Muscle of arm (tissue), 12 donors: ENCODE data around the gene MYLK. TPM values are rescaled to one million over a fixed set of nuclear protein-coding genes. Genes with fewer than 3 reads are reported as not detected.

Source experiments
- DNase-seq: peaks from one replicate; pipeline ENCODE4 v3.0.0-alpha.2; 2013
- polyA plus RNA-seq, 12 donors: library from polyadenylated mRNA; unstranded; fragments of 120-200 nt; gene quantifications; one replicate each; pipeline ENCODE4 v1.2.1, GENCODE V29; 2013; ENCODE audit not compliant: insufficient read length in 12 of 12

The MYLK gene
- polyA plus RNA-seq, 12 donors: 15.4 to 109 (median 22.5) TPM; not detected in 1

DNA sequence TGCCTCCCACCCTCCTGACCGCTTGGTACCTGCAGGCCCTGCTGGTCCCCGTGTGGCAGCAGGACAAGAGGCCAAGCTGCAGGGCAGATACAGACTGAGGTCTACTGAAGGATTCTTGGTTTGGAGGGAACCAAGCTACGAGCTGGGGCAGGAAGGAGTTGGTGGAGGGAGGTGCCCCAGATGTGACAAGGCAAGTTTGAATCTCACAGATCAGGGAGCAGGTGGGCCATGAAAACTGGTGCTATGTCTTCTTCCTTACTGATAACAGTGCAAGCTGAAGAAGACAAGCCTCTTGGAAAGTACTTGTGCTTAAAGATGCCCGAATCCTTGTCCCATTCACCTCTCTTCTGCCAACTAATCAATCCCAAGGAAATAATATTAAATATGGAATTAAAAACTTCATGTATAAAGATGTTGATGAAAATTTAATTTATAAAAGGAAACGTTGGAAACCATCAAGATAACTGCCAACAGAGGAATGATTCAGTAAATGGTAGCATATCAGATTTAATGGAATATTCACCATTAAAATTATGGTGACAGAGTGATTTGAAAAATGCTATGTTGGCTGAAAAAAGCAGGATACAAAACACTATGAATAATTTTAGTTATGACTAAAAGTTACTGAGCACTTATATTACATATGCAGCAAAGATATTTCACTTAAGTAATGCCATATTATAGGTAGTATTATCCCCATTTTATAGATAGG lies 107.9 kb downstream of the MYLK start:
- DNase-seq: no peak

DNA sequence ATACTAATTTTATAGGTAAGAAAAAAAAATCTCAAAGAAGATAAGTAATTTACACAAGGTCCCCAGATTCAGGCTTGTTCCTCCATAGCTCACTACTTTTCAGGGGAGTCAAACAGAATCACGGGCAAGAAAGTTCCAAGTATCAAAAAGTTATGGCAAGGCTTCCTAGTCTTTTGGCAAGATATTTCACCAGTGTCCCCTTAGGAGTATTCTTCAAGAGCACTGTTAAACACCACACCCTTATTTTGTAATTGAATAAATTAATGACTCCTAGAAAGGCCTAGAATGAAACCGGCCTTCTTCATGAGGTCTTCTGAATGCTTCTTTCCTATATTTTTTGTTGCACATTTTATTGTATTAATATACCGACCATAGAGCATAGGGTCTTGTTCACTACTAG lies 109.7 kb downstream of the MYLK start:
- DNase-seq: no peak

DNA sequence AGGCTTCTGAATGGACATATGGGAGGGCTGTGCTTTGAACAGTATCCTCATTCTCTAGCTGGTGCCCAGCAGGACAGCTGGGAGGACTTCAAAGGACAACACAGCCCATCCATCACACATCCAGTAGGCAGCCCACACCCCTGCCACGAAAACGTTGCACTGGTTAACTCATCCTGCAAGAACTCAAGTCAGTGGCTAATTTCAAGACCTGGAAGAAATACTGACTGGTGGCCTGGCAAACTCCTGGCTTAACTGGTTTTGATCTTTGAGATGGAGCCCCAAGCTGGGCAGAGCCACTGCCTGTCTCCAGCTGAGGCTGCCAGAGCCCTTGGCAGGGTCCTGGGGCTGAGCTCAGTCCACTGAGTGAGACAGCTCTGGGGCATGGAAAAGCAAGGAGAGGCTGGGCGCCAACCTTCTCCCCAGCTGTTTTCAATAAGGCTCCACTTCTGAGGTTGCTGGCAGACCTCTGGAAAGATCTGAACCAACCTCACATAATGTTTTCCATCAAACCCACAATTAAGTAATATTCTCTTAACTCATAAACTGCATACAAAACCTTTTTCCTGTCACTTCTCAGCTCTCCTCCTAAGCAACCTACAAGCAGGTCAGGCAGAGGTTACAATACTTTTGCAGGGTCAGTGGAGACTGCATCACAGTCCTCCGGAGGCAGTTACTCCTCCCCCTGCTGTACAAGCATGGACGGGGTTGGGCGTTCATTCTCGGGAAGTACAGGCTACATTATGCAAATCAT lies 110.3 kb downstream of the MYLK start:
- DNase-seq: peak; percentile 60

DNA sequence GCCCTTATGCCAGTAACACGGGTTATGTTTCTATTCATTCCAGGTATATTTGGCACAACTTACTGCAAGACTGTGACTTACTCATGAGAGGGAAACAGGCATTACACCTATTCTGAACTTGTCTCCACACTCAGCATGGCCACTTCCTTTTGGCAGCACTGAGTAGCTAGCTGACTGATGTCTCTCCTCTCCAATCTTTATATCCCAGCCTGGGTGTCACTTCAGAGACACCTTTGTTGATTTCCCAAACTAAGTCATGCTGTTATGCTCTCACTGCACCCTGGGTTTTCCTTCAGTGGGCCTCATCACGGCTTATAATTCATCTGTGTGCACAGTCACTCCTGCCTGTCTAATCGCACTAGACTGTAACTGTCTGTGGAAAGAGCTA lies 114.8 kb downstream of the MYLK start:
- DNase-seq: no peak

DNA sequence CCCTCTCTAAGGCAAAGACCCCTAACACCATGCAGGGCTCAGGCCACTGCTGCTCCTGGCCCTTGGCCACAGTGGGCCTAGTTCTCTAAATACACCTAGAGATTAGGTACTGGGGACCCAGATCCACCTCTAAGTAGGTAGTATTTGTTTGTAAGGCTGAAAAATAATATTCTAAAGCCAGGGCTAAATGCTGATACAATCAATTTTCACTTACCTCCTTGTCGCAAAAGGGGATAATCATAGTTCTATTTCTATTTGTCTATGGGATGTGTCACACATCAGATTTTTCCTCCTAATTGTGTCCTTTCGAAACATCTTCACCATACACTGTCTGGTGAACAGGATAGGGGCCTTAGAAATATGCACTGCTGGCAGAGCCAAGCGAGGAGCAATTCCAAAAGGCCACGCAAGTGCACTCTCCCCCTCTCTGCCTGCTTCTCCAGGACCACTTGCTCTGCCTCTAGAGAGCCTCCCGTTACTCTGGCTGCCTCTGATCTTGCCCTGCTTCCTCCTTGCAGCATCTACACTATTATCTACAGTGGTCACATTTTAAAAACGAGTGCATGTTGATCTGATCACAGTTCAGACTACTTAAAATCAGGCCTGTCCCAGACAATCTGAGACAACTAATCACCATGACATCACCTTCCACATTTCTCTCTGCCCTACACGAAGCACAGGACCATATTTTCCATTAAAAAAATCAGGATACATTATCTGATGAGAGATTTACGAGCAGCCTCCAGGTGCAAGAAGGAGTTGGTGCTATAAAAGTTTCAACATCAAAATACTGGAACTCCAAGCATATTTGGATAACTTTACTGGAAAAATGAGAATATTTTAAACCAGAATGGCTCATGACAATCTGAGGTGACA lies 115.4 kb downstream of the MYLK start:
- DNase-seq: no peak

DNA sequence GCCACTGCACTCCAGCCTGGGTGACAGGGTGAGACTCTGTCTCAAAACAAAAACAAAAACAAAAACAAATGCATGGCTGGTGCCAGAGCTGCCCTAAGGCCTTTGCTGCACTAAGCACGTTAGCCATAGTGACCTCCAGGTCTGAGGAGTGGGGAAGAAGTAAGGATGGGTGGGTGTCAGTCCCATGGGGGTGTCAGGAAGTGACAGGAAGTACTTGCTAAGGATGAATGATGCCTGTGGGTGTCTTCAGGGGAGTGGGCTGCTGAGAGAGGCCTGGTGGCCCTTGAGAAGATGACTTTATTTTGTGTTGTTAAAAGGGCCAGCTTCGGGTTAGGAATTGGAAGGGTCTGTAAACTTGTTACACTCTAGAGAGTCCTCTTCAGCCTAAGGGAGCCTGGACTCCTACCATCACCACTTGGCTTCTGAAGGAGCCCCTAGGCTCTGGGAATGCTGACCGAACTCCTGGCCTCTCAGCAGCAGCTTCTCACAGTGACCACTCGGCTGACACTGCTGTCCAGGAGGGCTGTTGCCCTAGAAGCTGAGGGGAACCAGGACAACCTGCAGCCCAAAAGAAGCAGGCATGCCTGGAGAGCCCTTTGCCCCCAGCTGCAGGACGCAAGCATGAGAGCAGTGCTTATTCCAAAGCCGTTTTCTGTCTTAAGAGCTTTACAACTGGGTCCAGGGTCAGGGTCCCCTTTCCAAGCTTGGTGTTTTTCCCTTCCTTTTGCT lies 116.4 kb downstream of the MYLK start:
- no peak for DNase-seq

DNA sequence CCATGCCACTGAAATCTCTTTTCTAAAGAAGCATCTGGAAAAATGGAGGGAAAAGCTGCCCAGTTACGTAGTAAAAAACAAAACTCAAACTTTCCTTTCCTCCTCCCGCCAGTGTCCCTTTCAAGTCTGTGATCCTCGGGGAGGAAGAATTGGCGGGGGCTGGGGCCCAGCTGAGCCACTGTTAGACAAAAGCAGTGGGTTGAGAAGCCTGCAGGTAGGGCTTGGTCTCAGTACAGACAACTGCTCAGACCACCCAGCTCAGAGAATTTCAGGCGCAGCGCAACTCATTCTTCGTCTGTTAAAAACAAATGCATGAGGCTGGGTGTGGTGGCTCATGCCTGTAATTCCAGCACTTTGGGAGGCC lies 117.1 kb downstream of the MYLK start:
- no peak for DNase-seq

DNA sequence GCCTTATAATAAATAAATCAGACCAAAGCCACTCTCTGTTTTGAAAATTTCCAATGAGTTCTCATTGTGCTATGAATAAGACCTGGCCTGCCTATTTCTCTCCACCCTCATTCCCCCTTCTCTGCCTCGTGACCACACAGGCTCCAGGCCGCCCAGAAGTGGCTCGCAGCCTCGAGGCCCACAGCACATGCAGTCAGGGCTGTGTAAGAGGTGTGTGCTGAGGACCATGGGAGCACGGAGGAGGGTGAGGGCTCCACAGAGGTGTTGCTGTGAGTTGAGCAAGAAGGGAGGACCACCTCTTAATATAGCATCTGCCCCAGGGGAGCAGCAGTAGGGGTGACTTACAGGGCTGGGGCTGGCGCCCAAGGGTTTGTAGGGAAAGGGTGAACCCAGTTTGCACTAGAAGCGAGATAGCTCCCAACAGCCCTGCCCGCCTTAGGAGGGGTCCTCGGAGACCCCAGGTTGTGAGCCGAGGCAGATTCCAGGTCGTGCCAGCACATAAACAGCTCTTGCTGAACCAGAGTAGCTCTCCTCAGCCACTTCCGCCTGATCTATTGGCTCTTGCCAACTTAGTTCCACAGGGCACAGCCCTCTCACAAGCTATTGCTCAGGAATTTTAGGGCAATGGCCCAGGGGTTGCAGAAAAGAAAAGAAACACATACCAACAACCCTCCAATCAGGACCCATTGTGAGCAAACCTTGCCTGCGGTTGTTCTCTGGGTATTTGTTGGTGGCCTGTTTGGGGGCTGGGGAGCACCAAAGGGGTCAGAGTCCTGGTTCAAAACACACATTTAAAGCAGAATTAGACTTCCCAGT lies 117.7 kb downstream of the MYLK start:
- no peak for DNase-seq

DNA sequence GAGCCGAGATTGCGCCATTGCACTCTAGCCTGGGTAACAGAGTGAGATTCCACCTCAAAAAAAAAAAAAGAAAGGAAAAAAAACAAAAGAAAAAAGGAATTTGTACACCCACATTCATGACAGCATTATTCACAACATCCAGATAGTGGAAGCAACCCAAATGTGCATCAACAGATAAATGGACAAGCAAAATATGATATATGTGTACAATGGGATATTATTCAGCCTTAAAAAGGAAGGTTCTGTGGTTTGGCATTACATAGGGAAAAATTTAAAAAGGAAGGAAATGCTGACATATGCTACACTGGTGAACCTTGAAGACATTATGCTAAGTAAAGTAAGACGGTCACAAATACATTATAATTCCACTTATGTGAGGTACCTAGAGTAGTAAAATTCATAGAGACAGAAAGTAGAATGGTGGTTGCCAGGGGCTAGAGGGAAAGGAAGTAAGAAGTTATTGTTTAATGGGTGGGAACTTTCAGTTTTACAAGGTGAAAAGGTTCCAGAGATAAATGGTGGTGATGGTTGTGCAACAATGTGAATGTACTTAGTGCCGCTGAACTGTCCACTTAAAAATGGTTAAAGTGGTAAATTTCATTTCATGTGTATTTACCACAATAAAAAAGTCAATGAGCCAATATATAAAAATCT lies 118.5 kb downstream of the MYLK start:
- DNase-seq: no peak

DNA sequence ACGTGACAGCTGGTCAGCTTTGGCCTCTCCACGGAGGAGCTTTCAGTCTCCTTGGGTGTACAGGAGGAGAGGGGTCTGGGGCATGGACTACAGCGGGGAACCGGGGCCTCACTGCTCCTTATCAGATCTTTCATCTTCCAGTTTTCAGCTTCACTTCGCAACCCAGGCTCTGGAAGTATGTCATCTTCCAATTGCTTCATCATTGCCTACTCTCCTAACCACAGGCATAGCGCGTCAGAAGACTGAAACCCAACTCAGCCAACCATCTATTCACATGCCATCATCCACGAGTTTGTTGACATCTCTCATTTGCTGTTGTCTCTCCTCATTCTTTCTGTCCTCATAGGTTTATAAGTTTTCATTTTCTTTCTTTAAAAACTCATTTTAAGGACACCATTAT lies 119.5 kb downstream of the MYLK start:
- DNase-seq: no peak

DNA sequence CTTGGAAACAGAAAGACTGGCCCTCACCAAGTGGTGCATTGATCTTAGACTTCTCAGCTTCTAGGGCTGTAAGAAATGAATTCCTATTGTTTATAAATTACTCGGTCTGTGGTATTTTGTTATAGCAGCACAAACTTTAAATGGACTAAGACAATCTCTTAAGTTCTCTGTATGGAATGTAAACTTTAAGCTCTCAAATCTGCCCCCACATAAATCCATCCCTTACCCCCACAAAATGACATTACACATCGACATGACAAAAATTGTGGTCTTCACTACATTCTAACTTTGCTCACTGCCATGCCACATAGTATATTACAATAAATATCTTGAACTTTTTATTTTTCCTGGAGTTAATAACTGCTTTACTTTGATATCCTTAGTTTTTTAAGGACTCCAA lies 121.3 kb downstream of the MYLK start:
- DNase-seq: no peak

DNA sequence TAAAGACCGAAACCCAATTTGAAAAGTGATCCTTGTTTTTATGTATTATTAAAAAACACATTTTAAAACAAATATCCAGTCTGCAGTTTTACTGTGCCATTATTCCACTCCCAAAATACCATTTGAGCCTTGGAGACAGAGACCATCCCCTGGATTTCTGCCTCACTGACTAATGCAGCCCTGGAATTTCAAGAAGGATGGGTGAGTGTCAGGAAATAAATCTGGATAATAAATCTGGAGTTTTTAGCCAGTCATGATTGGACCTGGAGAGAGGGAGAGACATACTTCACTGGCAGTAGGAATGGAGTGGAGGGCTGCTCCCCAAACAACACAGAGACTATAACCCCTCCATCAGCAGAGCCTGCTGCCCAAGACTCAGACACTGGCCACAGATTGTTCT lies 123.3 kb downstream of the MYLK start:
- no peak for DNase-seq

DNA sequence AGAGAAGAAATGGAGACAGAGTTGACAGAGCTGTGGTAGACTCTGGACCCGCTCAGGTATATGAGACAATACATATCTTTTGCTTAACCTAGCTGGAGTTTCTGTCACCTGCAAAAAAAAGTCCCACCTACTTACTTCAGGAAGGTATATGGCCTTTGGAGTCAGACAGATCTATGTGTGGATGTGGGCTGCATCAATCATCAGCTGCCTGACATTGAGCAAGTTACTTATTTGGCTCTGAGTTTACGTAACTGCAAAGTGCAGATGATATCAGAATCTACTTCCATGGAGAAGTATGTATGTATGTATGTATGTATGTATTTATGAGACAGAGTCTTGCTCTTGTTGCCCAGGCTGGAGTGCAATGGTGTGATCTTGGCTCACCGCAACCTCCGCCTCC lies 124.3 kb downstream of the MYLK start:
- DNase-seq: no peak

DNA sequence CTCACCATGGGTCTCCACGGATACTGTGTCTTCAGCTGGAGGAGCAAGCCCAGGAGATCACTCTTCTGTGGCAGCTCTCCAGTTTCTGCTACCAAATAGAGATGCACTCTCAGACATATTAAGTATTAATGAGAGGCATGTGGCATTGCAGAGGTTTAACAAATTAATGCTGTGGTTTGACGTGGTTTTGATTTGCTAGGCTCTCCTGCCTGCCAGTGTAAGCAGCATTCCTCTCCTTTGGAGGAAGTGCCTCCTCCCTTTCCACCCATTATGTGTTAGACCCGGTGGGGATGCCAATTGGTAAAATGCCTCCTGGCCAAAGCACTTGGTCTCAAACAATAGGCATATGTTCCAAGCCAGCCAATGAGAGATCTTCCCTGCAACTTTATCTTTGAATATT lies 124.8 kb downstream of the MYLK start:
- no peak for DNase-seq

DNA sequence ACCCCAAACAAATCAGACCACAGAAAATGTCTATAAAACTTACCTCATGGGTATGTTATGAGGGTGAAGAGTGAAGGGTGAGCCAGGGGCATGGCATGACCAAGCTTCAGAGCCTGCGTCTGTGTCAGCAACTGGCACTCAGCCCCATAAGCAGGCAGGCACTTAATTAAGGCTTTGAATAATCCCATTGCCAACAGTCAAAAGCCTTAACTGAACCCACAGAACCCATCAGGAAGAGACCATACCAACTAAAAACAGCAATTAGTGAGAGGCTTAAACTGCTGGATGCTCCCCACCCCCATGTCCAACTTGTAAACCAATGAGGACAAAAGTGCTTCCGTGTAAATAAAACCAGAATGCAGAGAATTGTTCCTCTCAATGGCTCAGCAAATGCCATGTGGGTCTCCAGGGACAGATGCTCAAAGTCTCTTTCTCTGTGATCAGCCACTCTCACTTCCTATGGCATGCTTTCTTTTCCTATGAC lies 126.0 kb downstream of the MYLK start:
- DNase-seq: peak; percentile 15

DNA sequence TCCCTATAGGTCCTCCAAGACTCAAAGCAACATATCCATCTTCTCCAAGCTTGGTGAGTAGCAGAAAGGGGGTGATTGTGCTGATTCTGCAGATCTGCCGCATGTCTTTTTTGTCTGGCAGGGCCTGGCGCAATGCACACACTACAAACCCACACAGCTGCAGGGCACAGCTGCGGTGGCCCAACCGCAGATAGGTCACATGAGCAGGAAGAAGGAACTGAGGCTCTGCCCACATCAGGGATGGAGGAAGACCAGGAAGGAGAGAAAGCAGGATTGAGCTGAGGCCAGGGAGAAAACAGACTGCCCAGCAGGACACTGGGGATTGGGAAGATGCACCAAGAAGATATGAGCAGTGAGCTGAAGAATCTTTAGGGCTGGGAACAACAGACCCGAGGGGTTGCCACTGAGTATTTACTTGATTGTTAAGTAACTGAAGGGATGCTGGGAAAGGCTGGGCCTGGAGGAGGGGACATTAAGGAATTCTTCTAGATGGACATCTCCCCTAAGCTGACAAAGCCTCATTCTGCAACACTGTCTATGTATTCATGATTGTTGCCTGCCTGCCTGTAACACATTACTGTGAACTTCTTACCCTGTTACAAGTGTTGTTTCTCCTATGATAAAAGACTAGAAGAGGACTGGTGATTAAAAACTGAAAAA lies 126.7 kb downstream of the MYLK start:
- peak; percentile 54 for DNase-seq

DNA sequence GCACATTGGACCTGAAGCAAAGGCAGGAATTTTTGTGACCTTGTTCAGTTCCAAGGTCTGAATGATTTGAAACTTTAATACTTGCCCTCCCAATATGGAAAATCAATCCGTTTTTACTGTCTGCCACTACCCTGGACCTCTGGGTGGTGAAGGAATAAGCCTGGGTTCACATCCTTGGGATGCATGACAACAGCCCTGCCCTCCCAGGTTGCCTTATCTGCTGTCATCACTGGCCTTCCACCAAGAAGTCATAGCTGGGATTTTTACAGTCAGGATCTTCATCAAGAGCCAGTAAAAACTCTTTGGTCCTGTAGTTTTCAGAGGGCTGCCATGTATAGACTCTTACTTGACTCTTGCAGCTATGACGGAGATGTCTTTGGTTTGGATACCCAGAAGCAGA lies 128.6 kb downstream of the MYLK start:
- DNase-seq: no peak

DNA sequence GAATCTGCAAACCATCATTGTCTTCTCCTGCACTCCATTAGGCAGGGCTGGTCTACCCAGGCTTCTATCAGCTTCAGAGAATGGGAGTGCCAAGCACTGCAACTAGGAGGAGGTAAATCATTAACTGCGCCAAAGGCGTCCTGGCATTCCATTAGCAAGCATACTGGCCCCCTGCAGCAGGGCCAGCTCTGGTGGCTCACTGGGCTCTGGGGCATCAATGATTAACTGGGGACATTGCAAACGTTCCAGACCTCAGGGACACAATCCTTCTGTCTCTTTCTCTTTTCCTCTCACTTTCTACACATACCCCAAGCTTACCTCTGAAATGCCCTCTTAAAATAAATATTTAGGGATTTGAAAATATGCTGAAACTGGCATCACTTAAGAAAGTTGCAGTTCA lies 129.0 kb downstream of the MYLK start:
- no peak for DNase-seq

DNA sequence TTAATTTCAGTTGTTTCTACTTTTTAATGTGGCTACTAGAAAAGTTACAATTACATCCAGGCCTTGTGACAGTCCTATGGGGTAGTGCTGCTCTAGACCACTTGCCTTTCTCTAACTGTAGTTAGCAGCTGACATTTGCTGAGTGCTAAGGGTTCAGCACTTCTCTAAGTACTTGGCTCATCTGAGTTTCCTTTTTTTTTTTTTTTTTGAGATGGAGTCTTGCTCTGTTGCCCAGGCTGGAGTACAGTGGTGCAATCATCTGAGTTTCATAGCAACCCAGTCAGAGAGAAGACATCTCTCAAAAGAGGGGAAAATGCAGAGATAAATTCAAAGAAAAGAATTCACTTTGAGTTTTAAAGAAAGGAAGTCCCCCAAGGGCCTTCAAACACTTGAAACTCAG lies 130.8 kb downstream of the MYLK start:
- no peak for DNase-seq

DNA sequence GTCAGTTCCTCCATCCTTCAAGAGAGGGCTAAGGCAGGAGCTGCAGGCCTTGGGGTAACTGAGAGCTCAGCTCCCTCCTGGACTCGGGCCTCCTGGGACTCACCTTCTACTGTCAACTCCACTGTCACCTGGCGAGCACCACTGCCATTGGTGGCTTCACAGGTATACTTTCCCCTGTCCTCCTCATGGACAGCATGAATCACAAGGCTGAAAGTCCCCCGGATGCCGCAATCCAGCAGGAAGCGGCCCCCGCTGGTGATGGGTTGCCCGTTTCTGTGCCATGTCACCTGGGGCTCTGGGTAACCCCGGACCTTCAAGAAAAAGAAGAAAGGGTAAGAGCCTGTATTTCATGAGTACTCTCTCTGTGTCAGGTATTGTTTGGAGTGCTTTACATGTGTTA lies 131.9 kb downstream of the MYLK start:
- no peak for DNase-seq
